ENCODE data around the gene FAM219A. TPM values are rescaled to one million over a fixed set of nuclear protein-coding genes. Genes with fewer than 3 reads are reported as not detected.

FAM219A gene
- total RNA-seq, 4 donors from 2014 or later: 12.6 to 19.2 (median 17.0) TPM

GRCh38 chr9:34496149-34496712 lies 37.9 kb upstream of the FAM219A start:
- Histone ChIP-seq H3K9me3 (no peaks in the 10 kb centered on the region), H3K27me3 (peaks cover 0 to 5% (median 0%) of the 10 kb centered on the region in 4 donors), H3K4me1 (peaks cover 2 to 9% (median 6%) of the 10 kb centered on the region in 4 donors), H3K36me3 (no peaks in the 10 kb centered on the region), H3K27ac (replicated peaks in 1 of 4) (no peak overlapping the region), H3K4me3 (no peak overlapping the region)
- intact Hi-C loops (cut with DNase I): no loop called here
- TF ChIP-seq POLR2AphosphoS5 (IDR thresholded peaks at IDR 0.05) (no peak), POLR2A (IDR thresholded peaks at IDR 0.05; ENCODE audit: low read depth) (no peak), EP300 (IDR thresholded peaks at IDR 0.05) (no peak)
- TF ChIP-seq, protein P1, sequence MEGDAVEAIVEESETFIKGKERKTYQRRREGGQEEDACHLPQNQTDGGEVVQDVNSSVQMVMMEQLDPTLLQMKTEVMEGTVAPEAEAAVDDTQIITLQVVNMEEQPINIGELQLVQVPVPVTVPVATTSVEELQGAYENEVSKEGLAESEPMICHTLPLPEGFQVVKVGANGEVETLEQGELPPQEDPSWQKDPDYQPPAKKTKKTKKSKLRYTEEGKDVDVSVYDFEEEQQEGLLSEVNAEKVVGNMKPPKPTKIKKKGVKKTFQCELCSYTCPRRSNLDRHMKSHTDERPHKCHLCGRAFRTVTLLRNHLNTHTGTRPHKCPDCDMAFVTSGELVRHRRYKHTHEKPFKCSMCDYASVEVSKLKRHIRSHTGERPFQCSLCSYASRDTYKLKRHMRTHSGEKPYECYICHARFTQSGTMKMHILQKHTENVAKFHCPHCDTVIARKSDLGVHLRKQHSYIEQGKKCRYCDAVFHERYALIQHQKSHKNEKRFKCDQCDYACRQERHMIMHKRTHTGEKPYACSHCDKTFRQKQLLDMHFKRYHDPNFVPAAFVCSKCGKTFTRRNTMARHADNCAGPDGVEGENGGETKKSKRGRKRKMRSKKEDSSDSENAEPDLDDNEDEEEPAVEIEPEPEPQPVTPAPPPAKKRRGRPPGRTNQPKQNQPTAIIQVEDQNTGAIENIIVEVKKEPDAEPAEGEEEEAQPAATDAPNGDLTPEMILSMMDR (IDR thresholded peaks at IDR 0.05): no peak
- no peak for DNase-seq (ENCODE audit: extremely low spot score)
- WGBS: 83% methylated on average over 6 of the region's 6 CpGs

DNA sequence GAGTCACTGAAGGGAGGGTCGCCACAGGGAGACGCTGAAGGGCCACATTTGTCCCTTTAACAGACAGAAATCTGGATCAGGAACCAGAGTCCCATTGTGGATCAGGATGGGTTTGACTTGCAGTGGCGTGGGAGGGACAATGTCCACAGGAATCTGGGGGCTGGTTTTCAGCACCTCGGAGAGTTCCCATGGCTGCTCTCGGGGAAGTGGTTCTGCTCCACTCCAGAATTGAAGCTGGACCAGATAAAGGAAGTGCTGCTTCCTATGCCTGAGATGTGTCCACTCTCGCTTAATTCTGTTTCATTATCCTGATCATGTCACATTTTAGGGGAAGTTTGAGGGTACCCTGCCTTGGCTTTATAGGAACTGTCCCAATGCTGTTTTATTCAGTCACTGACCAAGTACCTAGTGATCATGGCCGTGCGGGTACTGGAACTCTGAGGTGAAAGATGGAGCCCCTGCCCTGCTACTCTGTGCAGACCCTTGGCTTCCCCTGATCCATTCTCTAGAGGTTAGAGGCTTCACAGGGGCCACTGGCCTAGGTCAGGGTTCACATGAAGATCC lies 35.7 kb upstream of the FAM219A start:
- no peaks in the 10 kb centered on the region for H3K4me1 ChIP-seq
- H3K27ac ChIP-seq (replicated peaks in 1 of 4): no peak overlapping the region
- 28% methylated on average over 8 of the region's 8 CpGs for WGBS
- TF ChIP-seq, protein P1 (IDR thresholded peaks at IDR 0.05): no peak
- TF ChIP-seq POLR2A (IDR thresholded peaks at IDR 0.05; ENCODE audit: low read depth) (no peak), POLR2AphosphoS5 (IDR thresholded peaks at IDR 0.05) (no peak), EP300 (IDR thresholded peaks at IDR 0.05) (no peak)
- no peak overlapping the region for H3K4me3 ChIP-seq
- no peaks in the 10 kb centered on the region for H3K9me3 ChIP-seq
- intact Hi-C loops (cut with DNase I): no loop called here
- H3K36me3 ChIP-seq: no peaks in the 10 kb centered on the region
- H3K27me3 ChIP-seq: peaks cover 0 to 12% (median 0%) of the 10 kb centered on the region in 4 donors
- no peak for DNase-seq (ENCODE audit: extremely low spot score)

GRCh38 chr9:34492051-34492450 lies 33.7 kb upstream of the FAM219A start:
- H3K4me3 ChIP-seq: no peak overlapping the region
- WGBS: 35% methylated on average over 2 of the region's 2 CpGs
- intact Hi-C loops (cut with DNase I): no loop called here
- no peak for DNase-seq (ENCODE audit: extremely low spot score)
- H3K27ac ChIP-seq (replicated peaks in 1 of 4): no peak overlapping the region
- H3K36me3 ChIP-seq: no peaks in the 10 kb centered on the region
- no peak for TF ChIP-seq POLR2AphosphoS5 (IDR thresholded peaks at IDR 0.05)
- TF ChIP-seq POLR2A (IDR thresholded peaks at IDR 0.05; ENCODE audit: low read depth): no peak
- TF ChIP-seq EP300 (IDR thresholded peaks at IDR 0.05): no peak
- TF ChIP-seq, protein P1 (IDR thresholded peaks at IDR 0.05): no peak
- H3K9me3 ChIP-seq: no peaks in the 10 kb centered on the region
- H3K27me3 ChIP-seq: peaks cover 0 to 12% (median 0%) of the 10 kb centered on the region in 4 donors
- H3K4me1 ChIP-seq: no peaks in the 10 kb centered on the region

DNA sequence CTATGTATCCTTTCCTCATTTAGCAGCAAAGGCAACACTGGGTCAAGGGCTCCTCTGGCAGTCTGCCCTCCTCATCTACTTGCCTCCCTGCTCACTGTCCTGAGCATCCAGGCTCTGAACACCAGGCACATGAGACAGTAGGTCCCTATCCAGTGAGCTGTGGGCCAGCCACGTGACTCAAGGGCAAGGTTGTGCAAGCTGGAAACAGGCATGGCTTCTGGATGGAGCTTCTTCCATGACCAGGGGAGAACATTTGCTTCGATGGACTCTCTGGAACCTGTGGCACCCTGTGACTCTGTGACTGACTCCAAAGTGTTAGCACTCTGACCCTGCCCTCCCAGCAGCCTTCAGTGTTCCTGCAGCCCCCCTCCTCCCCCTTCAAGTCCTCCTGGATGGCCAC lies 33.2 kb upstream of the FAM219A start:
- H3K4me3 ChIP-seq: no peak overlapping the region
- no peak for DNase-seq (ENCODE audit: extremely low spot score)
- no peak overlapping the region for H3K27ac ChIP-seq (replicated peaks in 1 of 4)
- peaks cover 0 to 12% (median 0%) of the 10 kb centered on the region in 4 donors for H3K27me3 ChIP-seq
- H3K4me1 ChIP-seq: no peaks in the 10 kb centered on the region
- intact Hi-C loops (cut with DNase I): no loop called here
- no peaks in the 10 kb centered on the region for H3K36me3 ChIP-seq
- WGBS: 66% methylated on average over 2 of the region's 2 CpGs
- H3K9me3 ChIP-seq: no peaks in the 10 kb centered on the region
- no peak for TF ChIP-seq POLR2AphosphoS5 (IDR thresholded peaks at IDR 0.05)
- no peak for TF ChIP-seq POLR2A (IDR thresholded peaks at IDR 0.05; ENCODE audit: low read depth)
- TF ChIP-seq EP300 (IDR thresholded peaks at IDR 0.05): no peak
- TF ChIP-seq, protein P1 (IDR thresholded peaks at IDR 0.05): no peak

Data from esophagus muscularis mucosa (tissue), 4 donors.